AG09309 (cell line): ENCODE results near the gene FAM227B.
"Not testable (repeated sequence)": the region's sequence is repeated elsewhere in the genome, so short reads cannot be mapped to it uniquely, and the experiment has no call there.

Experiments
- DNase-seq: peaks from one replicate; pipeline ENCODE4 v3.0.0-alpha.2; 2010; ENCODE audit warnings: low read depth
- H3K4me3 ChIP-seq: 2 replicates; pipeline ENCODE4 v1.5.1; 2011; ENCODE audit warnings: mild to moderate bottlenecking, low read depth, low read length, moderate library complexity; ENCODE audit not compliant: control insufficient read depth
- TF ChIP-seq, protein P1 (sequence below): IDR thresholded peaks from 2 replicates; pipeline ENCODE4 v1.5.1; 2011; ENCODE audit warnings: mild to moderate bottlenecking, low read depth, low read length, inconsistent platforms; ENCODE audit not compliant: insufficient read depth, control insufficient read depth; ENCODE audit errors: missing control alignments

FAM227B gene

GRCh38 chr15:49589030-49589429 is 31.6 kb downstream of the FAM227B start:
- no peak overlapping the region for H3K4me3 ChIP-seq
- DNase-seq = no peak
- TF ChIP-seq, protein P1, sequence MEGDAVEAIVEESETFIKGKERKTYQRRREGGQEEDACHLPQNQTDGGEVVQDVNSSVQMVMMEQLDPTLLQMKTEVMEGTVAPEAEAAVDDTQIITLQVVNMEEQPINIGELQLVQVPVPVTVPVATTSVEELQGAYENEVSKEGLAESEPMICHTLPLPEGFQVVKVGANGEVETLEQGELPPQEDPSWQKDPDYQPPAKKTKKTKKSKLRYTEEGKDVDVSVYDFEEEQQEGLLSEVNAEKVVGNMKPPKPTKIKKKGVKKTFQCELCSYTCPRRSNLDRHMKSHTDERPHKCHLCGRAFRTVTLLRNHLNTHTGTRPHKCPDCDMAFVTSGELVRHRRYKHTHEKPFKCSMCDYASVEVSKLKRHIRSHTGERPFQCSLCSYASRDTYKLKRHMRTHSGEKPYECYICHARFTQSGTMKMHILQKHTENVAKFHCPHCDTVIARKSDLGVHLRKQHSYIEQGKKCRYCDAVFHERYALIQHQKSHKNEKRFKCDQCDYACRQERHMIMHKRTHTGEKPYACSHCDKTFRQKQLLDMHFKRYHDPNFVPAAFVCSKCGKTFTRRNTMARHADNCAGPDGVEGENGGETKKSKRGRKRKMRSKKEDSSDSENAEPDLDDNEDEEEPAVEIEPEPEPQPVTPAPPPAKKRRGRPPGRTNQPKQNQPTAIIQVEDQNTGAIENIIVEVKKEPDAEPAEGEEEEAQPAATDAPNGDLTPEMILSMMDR = no peak

- TF ChIP-seq, protein P1 = no peak
Measured at GRCh38 chr15:49573421-49573820, 47.2 kb downstream of the FAM227B start.

GRCh38 chr15:49570672-49571071 is 49.9 kb downstream of the FAM227B start:
- TF ChIP-seq, protein P1 = no peak
- no peak overlapping the region for H3K4me3 ChIP-seq
- DNase-seq = no peak

More at GRCh38 chr15:49573421-49573820, 47.2 kb downstream of the FAM227B start:
- DNase-seq = no peak
- no peak overlapping the region for H3K4me3 ChIP-seq

GRCh38 chr15:49570174-49570573 is 50.4 kb downstream of the FAM227B start:
- H3K4me3 ChIP-seq = no peak overlapping the region
- DNase-seq = no peak
- TF ChIP-seq, protein P1 = no peak

GRCh38 chr15:49560045-49560444 is 60.6 kb downstream of the FAM227B start:
- no peak for DNase-seq
- TF ChIP-seq, protein P1 = no peak
- no peak overlapping the region for H3K4me3 ChIP-seq

DNA sequence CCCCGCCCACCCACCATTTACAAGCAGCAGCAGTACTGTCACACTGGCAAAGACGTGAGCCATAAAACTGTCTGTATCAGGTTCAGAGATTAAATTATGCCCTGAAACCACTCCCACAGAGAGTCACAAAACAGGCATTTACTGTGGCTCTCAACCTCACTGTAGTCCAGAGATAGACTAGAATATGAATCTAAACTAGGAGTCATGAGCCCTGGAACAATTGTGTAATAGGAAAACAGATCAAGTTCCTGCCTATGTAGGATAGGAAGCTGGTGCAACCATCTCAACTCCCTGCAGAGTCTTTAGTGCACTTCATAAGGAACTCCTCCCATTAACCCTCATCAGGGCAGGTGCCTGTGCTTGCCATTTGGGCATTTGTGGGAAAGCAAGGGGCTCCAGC is 61.7 kb downstream of the FAM227B start:
- no peak for DNase-seq
- no peak overlapping the region for H3K4me3 ChIP-seq
- TF ChIP-seq, protein P1 = no peak

DNA sequence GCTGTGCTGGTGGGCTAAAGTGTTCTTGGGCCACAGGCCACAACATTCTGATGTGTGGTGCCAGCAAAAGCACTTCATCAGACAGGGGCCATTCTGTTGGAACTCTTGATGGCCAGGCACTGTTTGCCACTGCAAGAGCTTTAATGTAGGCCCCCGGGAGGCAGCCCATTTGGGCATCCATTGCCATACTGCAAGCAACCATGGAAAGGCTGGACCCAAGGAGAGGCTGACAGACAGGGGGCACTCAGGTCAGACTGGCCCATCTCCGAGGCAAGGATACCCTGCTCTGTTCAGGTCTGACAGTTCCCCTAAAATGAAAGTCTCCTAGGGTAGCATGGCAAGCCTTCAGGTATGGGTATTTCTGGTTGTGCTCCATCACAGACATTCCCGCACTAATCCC is 64.2 kb downstream of the FAM227B start:
- H3K4me3 ChIP-seq = no peak overlapping the region
- DNase-seq = no peak
- TF ChIP-seq, protein P1 = no peak

- H3K4me3 ChIP-seq, DNase-seq: not testable (repeated sequence)
Measured at GRCh38 chr15:49550342-49550741, 70.3 kb downstream of the FAM227B start.
